ENCODE measurements around the gene TRPM6.

The TRPM6 gene

GRCh38 chr9:74721696-74722660 lies 165.7 kb downstream of the TRPM6 start:
- no peak for TF ChIP-seq POLR2A (IDR thresholded peaks at IDR 0.05; ENCODE audit: low read depth, low read length)
- no peak for TF ChIP-seq POLR2AphosphoS5 (IDR thresholded peaks at IDR 0.05; ENCODE audit: low read depth, low read length)
- TF ChIP-seq TAF1 (IDR thresholded peaks at IDR 0.05; ENCODE audit: low read depth, low read length), result no peak
- no peak for TF ChIP-seq PAX5 (IDR thresholded peaks at IDR 0.05; ENCODE audit: insufficient read depth, low read length, severe bottlenecking)
- TF ChIP-seq POU2F2 (IDR thresholded peaks at IDR 0.05; ENCODE audit: low read depth, low read length), result no peak
- TF ChIP-seq SPI1 (IDR thresholded peaks at IDR 0.05; ENCODE audit: low read depth, low read length), result no peak
- no peak for FAIRE-seq
- no peak for DNase-seq (ENCODE audit: insufficient read length, low spot score)

- FAIRE-seq (no peak), DNase-seq (ENCODE audit: insufficient read length, low spot score) (no peak)
- no peak for TF ChIP-seq PAX5 (IDR thresholded peaks at IDR 0.05; ENCODE audit: insufficient read depth, low read length, severe bottlenecking)
- no peak for TF ChIP-seq TAF1 (IDR thresholded peaks at IDR 0.05; ENCODE audit: low read depth, low read length)
- no peak for TF ChIP-seq SPI1 (IDR thresholded peaks at IDR 0.05; ENCODE audit: low read depth, low read length)
- TF ChIP-seq POLR2A (IDR thresholded peaks at IDR 0.05; ENCODE audit: low read depth, low read length), result no peak
- TF ChIP-seq POU2F2 (IDR thresholded peaks at IDR 0.05; ENCODE audit: low read depth, low read length), result no peak
- no peak for TF ChIP-seq POLR2AphosphoS5 (IDR thresholded peaks at IDR 0.05; ENCODE audit: low read depth, low read length)
Observed at GRCh38 chr9:74719306-74719705, 168.4 kb downstream of the TRPM6 start.

DNA sequence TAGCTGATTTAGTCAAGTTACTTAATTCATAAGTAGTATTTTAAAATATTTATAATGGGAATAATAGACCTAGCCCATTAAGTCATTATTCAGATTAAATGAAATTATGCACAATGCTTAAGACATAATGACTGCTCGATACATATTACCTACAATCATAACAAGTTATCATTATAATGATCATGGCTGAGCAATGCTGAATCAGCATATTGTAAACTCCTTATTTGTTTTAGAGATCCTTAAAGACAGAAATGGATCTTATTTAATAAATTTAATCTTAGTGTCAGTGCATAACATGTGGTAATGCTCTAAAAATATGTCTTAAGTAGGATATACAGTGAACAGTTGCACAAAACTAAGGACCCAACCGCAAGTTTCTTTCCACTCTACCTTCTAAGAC lies 169.0 kb downstream of the TRPM6 start:
- no peak for DNase-seq (ENCODE audit: insufficient read length, low spot score)
- TF ChIP-seq POLR2A (IDR thresholded peaks at IDR 0.05; ENCODE audit: low read depth, low read length), result no peak
- no peak for TF ChIP-seq TAF1 (IDR thresholded peaks at IDR 0.05; ENCODE audit: low read depth, low read length)
- no peak for TF ChIP-seq POU2F2 (IDR thresholded peaks at IDR 0.05; ENCODE audit: low read depth, low read length)
- TF ChIP-seq SPI1 (IDR thresholded peaks at IDR 0.05; ENCODE audit: low read depth, low read length), result no peak
- TF ChIP-seq POLR2AphosphoS5 (IDR thresholded peaks at IDR 0.05; ENCODE audit: low read depth, low read length), result no peak
- no peak for TF ChIP-seq PAX5 (IDR thresholded peaks at IDR 0.05; ENCODE audit: insufficient read depth, low read length, severe bottlenecking)
- FAIRE-seq, result no peak

DNA sequence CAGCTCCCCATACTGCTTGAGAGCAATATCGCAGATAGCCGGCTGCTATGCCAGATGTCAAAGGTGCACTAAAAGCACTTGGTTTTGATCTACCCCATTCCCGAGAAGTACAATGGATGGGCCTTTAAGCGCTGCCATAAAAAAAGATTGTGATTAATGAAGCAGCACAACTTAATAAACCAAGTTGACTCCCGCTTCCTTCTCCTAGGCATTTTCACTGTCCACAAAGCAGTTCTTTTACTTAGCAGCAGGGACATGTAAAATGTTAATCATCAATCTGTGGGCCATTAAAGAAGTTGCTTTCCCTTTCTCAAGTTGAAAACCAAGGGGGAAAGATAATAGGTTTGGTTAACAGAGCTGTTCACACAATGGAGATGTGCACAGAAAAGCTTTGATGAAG lies 176.4 kb downstream of the TRPM6 start:
- FAIRE-seq (no peak), DNase-seq (ENCODE audit: insufficient read length, low spot score) (no peak)
- TF ChIP-seq TAF1 (IDR thresholded peaks at IDR 0.05; ENCODE audit: low read depth, low read length) (no peak), POLR2A (IDR thresholded peaks at IDR 0.05; ENCODE audit: low read depth, low read length) (no peak), POU2F2 (IDR thresholded peaks at IDR 0.05; ENCODE audit: low read depth, low read length) (no peak), POLR2AphosphoS5 (IDR thresholded peaks at IDR 0.05; ENCODE audit: low read depth, low read length) (no peak), PAX5 (IDR thresholded peaks at IDR 0.05; ENCODE audit: insufficient read depth, low read length, severe bottlenecking) (no peak), SPI1 (IDR thresholded peaks at IDR 0.05; ENCODE audit: low read depth, low read length) (no peak)

- TF ChIP-seq TAF1 (IDR thresholded peaks at IDR 0.05; ENCODE audit: low read depth, low read length) (no peak), POU2F2 (IDR thresholded peaks at IDR 0.05; ENCODE audit: low read depth, low read length) (no peak), SPI1 (IDR thresholded peaks at IDR 0.05; ENCODE audit: low read depth, low read length) (no peak), POLR2A (IDR thresholded peaks at IDR 0.05; ENCODE audit: low read depth, low read length) (no peak), PAX5 (IDR thresholded peaks at IDR 0.05; ENCODE audit: insufficient read depth, low read length, severe bottlenecking) (no peak), POLR2AphosphoS5 (IDR thresholded peaks at IDR 0.05; ENCODE audit: low read depth, low read length) (no peak)
- DNase-seq (ENCODE audit: insufficient read length, low spot score) (no peak), FAIRE-seq (no peak)
Observed at GRCh38 chr9:74697535-74697934, 190.2 kb downstream of the TRPM6 start.

- FAIRE-seq (no peak), DNase-seq (ENCODE audit: insufficient read length, low spot score) (no peak)
- no peak for TF ChIP-seq PAX5 (IDR thresholded peaks at IDR 0.05; ENCODE audit: insufficient read depth, low read length, severe bottlenecking)
- TF ChIP-seq POLR2A (IDR thresholded peaks at IDR 0.05; ENCODE audit: low read depth, low read length), result no peak
- TF ChIP-seq POLR2AphosphoS5 (IDR thresholded peaks at IDR 0.05; ENCODE audit: low read depth, low read length), result no peak
- TF ChIP-seq TAF1 (IDR thresholded peaks at IDR 0.05; ENCODE audit: low read depth, low read length), result no peak
- TF ChIP-seq POU2F2 (IDR thresholded peaks at IDR 0.05; ENCODE audit: low read depth, low read length), result no peak
- TF ChIP-seq SPI1 (IDR thresholded peaks at IDR 0.05; ENCODE audit: low read depth, low read length), result no peak
Observed at GRCh38 chr9:74696520-74696919, 191.2 kb downstream of the TRPM6 start.

DNA sequence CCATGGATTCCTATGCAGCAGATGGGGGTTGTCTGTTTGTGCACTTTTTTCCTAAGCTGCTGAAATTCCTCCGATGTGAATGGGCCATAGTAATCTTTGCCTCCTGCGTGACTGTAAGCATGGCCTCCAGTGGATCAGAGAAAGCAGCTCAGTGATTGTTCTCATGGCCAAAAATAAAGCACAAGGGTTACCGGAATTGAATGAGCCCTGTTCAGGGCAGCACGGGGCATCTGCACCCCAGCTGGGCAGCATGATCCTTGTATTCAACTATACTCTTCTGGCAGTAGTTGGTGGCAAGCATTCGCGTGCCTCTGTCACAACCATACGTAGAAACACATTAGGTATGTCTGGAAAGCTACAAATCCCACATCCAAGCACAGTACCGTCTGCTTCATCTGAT lies 196.7 kb downstream of the TRPM6 start:
- DNase-seq (ENCODE audit: insufficient read length, low spot score), result no peak
- TF ChIP-seq POLR2A (IDR thresholded peaks at IDR 0.05; ENCODE audit: low read depth, low read length), result no peak
- TF ChIP-seq SPI1 (IDR thresholded peaks at IDR 0.05; ENCODE audit: low read depth, low read length), result no peak
- TF ChIP-seq POU2F2 (IDR thresholded peaks at IDR 0.05; ENCODE audit: low read depth, low read length), result no peak
- FAIRE-seq, result no peak

DNA sequence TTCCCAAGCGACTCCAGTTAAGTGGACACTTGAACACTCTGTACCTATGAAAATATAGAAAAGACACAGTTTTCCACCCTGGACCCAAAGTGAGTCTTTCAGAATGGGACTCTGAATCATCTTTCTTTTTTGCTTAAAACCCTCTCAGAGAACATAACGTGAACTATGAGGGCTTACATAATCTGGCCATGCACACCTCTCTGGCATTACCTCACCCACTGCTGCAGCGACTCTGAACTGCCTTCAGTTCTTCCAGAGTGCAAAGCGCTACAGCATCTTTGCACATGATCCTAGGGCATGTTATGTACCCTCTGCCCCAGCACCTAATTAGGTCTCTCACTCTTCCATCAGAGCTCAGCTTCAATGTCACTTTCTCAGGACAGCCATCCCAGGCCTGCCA lies 204.4 kb downstream of the TRPM6 start:
- DNase-seq (ENCODE audit: insufficient read length, low spot score) (no peak), FAIRE-seq (no peak)
- no peak for TF ChIP-seq PAX5 (IDR thresholded peaks at IDR 0.05; ENCODE audit: insufficient read depth, low read length, severe bottlenecking)
- no peak for TF ChIP-seq SPI1 (IDR thresholded peaks at IDR 0.05; ENCODE audit: low read depth, low read length)
- no peak for TF ChIP-seq TAF1 (IDR thresholded peaks at IDR 0.05; ENCODE audit: low read depth, low read length)
- TF ChIP-seq POU2F2 (IDR thresholded peaks at IDR 0.05; ENCODE audit: low read depth, low read length), result no peak
- TF ChIP-seq POLR2A (IDR thresholded peaks at IDR 0.05; ENCODE audit: low read depth, low read length), result no peak
- TF ChIP-seq POLR2AphosphoS5 (IDR thresholded peaks at IDR 0.05; ENCODE audit: low read depth, low read length), result no peak

DNA sequence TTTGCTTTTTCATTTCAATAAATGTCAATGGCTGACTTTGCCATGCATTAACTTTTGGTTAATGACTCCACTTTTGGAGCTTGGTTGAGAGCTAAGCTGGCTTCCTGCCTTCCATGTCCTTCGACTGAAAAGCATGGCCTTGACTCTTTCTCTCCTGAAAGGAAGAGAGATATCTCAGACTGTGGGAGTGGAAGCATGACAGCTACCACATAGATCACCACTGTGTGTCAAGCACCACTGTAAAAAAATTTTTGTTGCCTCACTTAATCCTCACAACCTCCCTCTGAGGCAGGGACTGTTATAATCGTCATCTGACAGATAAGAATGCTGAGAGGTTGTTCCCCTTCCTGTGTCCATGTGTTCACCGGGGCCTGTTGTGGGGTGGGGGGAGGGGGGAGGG lies 205.8 kb downstream of the TRPM6 start:
- FAIRE-seq, result no peak
- DNase-seq (ENCODE audit: insufficient read length, low spot score), result no peak
- TF ChIP-seq PAX5 (IDR thresholded peaks at IDR 0.05; ENCODE audit: insufficient read depth, low read length, severe bottlenecking), result no peak
- TF ChIP-seq POLR2AphosphoS5 (IDR thresholded peaks at IDR 0.05; ENCODE audit: low read depth, low read length), result no peak
- TF ChIP-seq POU2F2 (IDR thresholded peaks at IDR 0.05; ENCODE audit: low read depth, low read length), result no peak
- TF ChIP-seq POLR2A (IDR thresholded peaks at IDR 0.05; ENCODE audit: low read depth, low read length), result no peak
- no peak for TF ChIP-seq SPI1 (IDR thresholded peaks at IDR 0.05; ENCODE audit: low read depth, low read length)
- no peak for TF ChIP-seq TAF1 (IDR thresholded peaks at IDR 0.05; ENCODE audit: low read depth, low read length)

Measured in GM12891 (cell line).